ENCODE measurements around the gene PLA2G6.

Gene PLA2G6

GRCh38 chr22:38181453-38182200 lies at the start of gene PLA2G6:
PLA2G6 (minus strand) TSS chr22:38181830; CDS start chr22:38169426, 12,404 bp downstream.
- DNase-seq: peak; percentile 99

- no peak for DNase-seq
Observed at GRCh38 chr22:38230916-38231315, 49.3 kb upstream of the PLA2G6 start.

GRCh38 chr22:38230108-38230825 lies 48.6 kb upstream of the PLA2G6 start:
- peak; percentile 34 for DNase-seq

- peak; percentile 46 for DNase-seq
Observed at GRCh38 chr22:38228873-38229740, 47.5 kb upstream of the PLA2G6 start.

- DNase-seq: no peak
Observed at GRCh38 chr22:38228326-38228872, 46.8 kb upstream of the PLA2G6 start.

- DNase-seq: no peak
Observed at GRCh38 chr22:38226853-38227649, 45.4 kb upstream of the PLA2G6 start.

- DNase-seq: no peak
Observed at GRCh38 chr22:38223289-38223960, 41.8 kb upstream of the PLA2G6 start.

- no peak for DNase-seq
Observed at GRCh38 chr22:38222797-38223119, 41.1 kb upstream of the PLA2G6 start.

- no peak for DNase-seq
Observed at GRCh38 chr22:38221908-38222796, 40.5 kb upstream of the PLA2G6 start.

GRCh38 chr22:38221407-38221806 lies 39.8 kb upstream of the PLA2G6 start:
- DNase-seq: no peak

GRCh38 chr22:38220653-38221386 lies 39.2 kb upstream of the PLA2G6 start:
- no peak for DNase-seq

- no peak for DNase-seq
Observed at GRCh38 chr22:38220163-38220562, 38.5 kb upstream of the PLA2G6 start.

- no peak for DNase-seq
Observed at GRCh38 chr22:38219632-38220031, 38.0 kb upstream of the PLA2G6 start.

GRCh38 chr22:38218661-38219622 lies 37.3 kb upstream of the PLA2G6 start:
- DNase-seq: peak; percentile 82

- DNase-seq: no peak
Observed at GRCh38 chr22:38215156-38216038, 33.8 kb upstream of the PLA2G6 start.

GRCh38 chr22:38214302-38215056 lies 32.8 kb upstream of the PLA2G6 start:
- DNase-seq: peak; percentile 86

GRCh38 chr22:38213990-38214301 lies 32.3 kb upstream of the PLA2G6 start:
- DNase-seq: peak; percentile 50
